Measurements from ENCODE around the gene GJB3. TPM values are rescaled to one million over a fixed set of nuclear protein-coding genes. Genes with fewer than 3 reads are reported as not detected.

The GJB3 gene
- total and polyA plus RNA-seq, 2 experiments from 2014 or later = not detected

GRCh38 chr1:34822202-34822601 lies 41.2 kb downstream of the GJB3 start:
- TF ChIP-seq, protein P1, sequence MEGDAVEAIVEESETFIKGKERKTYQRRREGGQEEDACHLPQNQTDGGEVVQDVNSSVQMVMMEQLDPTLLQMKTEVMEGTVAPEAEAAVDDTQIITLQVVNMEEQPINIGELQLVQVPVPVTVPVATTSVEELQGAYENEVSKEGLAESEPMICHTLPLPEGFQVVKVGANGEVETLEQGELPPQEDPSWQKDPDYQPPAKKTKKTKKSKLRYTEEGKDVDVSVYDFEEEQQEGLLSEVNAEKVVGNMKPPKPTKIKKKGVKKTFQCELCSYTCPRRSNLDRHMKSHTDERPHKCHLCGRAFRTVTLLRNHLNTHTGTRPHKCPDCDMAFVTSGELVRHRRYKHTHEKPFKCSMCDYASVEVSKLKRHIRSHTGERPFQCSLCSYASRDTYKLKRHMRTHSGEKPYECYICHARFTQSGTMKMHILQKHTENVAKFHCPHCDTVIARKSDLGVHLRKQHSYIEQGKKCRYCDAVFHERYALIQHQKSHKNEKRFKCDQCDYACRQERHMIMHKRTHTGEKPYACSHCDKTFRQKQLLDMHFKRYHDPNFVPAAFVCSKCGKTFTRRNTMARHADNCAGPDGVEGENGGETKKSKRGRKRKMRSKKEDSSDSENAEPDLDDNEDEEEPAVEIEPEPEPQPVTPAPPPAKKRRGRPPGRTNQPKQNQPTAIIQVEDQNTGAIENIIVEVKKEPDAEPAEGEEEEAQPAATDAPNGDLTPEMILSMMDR (IDR thresholded peaks at IDR 0.05; ENCODE audit: low read depth, low read length) = no peak
- H3K4me1 ChIP-seq (ENCODE audit: low read depth) = peaks cover 12% of the 10 kb centered on the region
- H3K36me3 ChIP-seq = no peaks in the 10 kb centered on the region
- H3K27me3 ChIP-seq = no peaks in the 10 kb centered on the region
- no peaks in the 10 kb centered on the region for H3K9me3 ChIP-seq (ENCODE audit: low read depth)
- DNase-seq (ENCODE audit: low read depth in 1 of 2, low spot score in 1 of 2) = no peak
- no peak overlapping the region for H3K4me3 ChIP-seq
- H3K27ac ChIP-seq = no peak overlapping the region

- Histone ChIP-seq H3K27ac (peak overlapping the region; percentile 49), H3K36me3 (no peaks in the 10 kb centered on the region), H3K9me3 (ENCODE audit: low read depth) (no peaks in the 10 kb centered on the region), H3K4me1 (ENCODE audit: low read depth) (peaks cover 12% of the 10 kb centered on the region), H3K27me3 (no peaks in the 10 kb centered on the region), H3K4me3 (no peak overlapping the region)
- TF ChIP-seq, protein P1 (IDR thresholded peaks at IDR 0.05; ENCODE audit: low read depth, low read length) = no peak
- no peak for DNase-seq (ENCODE audit: low read depth in 1 of 2, low spot score in 1 of 2)
Measured at GRCh38 chr1:34824817-34825454, 43.9 kb downstream of the GJB3 start.

- Histone ChIP-seq H3K36me3 (no peaks in the 10 kb centered on the region), H3K9me3 (ENCODE audit: low read depth) (no peaks in the 10 kb centered on the region), H3K27ac (peak overlapping the region; percentile 49), H3K4me3 (no peak overlapping the region), H3K4me1 (ENCODE audit: low read depth) (peaks cover 12% of the 10 kb centered on the region), H3K27me3 (no peaks in the 10 kb centered on the region)
- TF ChIP-seq, protein P1 (IDR thresholded peaks at IDR 0.05; ENCODE audit: low read depth, low read length) = no peak
- peak in 1 of 2 donors; percentile 34 for DNase-seq (ENCODE audit: low read depth in 1 of 2, low spot score in 1 of 2)
Measured at GRCh38 chr1:34825455-34826091, 44.6 kb downstream of the GJB3 start.

DNA sequence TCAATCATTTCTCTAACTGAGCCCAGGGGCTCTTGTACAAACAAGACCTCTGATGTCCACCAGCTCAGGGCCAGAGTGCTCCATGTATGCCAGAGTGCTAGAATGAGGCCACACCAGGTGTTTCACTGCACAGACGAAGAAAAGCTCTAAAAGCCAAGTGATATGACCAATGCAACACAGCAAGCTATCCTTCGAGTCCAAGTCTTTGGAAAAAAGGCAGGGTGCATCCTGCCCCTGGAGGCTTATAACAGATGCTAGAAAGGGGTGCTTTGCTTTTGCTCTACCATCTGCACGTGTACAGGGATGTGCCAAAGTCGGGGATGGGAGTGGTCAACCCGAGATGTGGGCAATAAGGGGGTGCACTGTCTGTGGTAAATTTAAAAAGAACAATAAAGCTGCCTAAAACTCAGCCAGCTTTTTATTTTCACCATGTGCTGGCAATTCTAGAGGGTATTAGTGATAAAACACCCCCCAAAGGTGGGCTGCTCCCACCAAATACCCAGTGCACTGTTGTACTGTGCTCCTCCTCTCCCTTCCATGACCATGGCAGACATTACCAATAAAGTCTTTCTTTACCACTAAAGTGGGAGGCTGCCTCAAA lies 46.4 kb downstream of the GJB3 start:
- Histone ChIP-seq H3K4me3 (no peak overlapping the region), H3K4me1 (ENCODE audit: low read depth) (peaks cover 12% of the 10 kb centered on the region), H3K27ac (no peak overlapping the region), H3K36me3 (no peaks in the 10 kb centered on the region), H3K9me3 (ENCODE audit: low read depth) (no peaks in the 10 kb centered on the region), H3K27me3 (no peaks in the 10 kb centered on the region)
- TF ChIP-seq, protein P1 (IDR thresholded peaks at IDR 0.05; ENCODE audit: low read depth, low read length) = no peak
- DNase-seq (ENCODE audit: low read depth in 1 of 2, low spot score in 1 of 2) = no peak

GRCh38 chr1:34828611-34829010 lies 47.6 kb downstream of the GJB3 start:
- H3K27me3 ChIP-seq = no peaks in the 10 kb centered on the region
- no peak for DNase-seq (ENCODE audit: low read depth in 1 of 2, low spot score in 1 of 2)

More at GRCh38 chr1:34828611-34829010, 47.6 kb downstream of the GJB3 start:
- TF ChIP-seq, protein P1 (IDR thresholded peaks at IDR 0.05; ENCODE audit: low read depth, low read length) = no peak
- no peak overlapping the region for H3K4me3 ChIP-seq
- H3K27ac ChIP-seq = no peak overlapping the region
- H3K9me3 ChIP-seq (ENCODE audit: low read depth) = no peaks in the 10 kb centered on the region
- H3K36me3 ChIP-seq = no peaks in the 10 kb centered on the region
- H3K4me1 ChIP-seq (ENCODE audit: low read depth) = peaks cover 12% of the 10 kb centered on the region

Data from cardiac muscle cell (in vitro differentiated cells and primary cell).